Thymus (tissue), 11 donors: Measurements from ENCODE around the gene CARD6. TPM values are rescaled to one million over a fixed set of nuclear protein-coding genes. Genes with fewer than 3 reads are reported as not detected.

Experiments used
- DNase-seq, 9 donors: peaks; one replicate each; pipeline ENCODE4 v3.0.0-alpha.2; 2013; ENCODE audit warnings: low spot score in 9 of 9, low read depth in 6 of 9, missing footprints in 1 of 9
- H3K27ac ChIP-seq, 2 donors: one replicate each; pipeline ENCODE4 v1.5.1; 2013; ENCODE audit warnings: control low read depth in 1 of 2, low read depth in 1 of 2, low read length in 1 of 2, mild to moderate bottlenecking in 1 of 2, moderate library complexity in 1 of 2
- H3K27me3 ChIP-seq, 2 donors: one replicate each; pipeline ENCODE4 v1.5.1; 2013; ENCODE audit warnings: low read length in 1 of 2; ENCODE audit not compliant: control insufficient read depth in 2 of 2, insufficient read depth in 1 of 2
- H3K36me3 ChIP-seq, 2 donors: one replicate each; pipeline ENCODE4 v1.5.1; 2013; ENCODE audit warnings: low read length in 1 of 2, mild to moderate bottlenecking in 1 of 2, moderate library complexity in 1 of 2; ENCODE audit not compliant: control insufficient read depth in 2 of 2, insufficient read depth in 2 of 2
- H3K4me1 ChIP-seq, 2 donors: one replicate each; pipeline ENCODE4 v1.5.1; 2013; ENCODE audit warnings: low read length in 2 of 2; ENCODE audit not compliant: control insufficient read depth in 2 of 2, insufficient read depth in 2 of 2
- H3K4me3 ChIP-seq, 2 donors: one replicate each; pipeline ENCODE4 v1.5.1; 2013; ENCODE audit warnings: low read length in 2 of 2, control low read depth in 1 of 2, mild to moderate bottlenecking in 1 of 2
- H3K9me3 ChIP-seq, 2 donors: one replicate each; pipeline ENCODE4 v1.5.1; 2013; ENCODE audit warnings: low read length in 1 of 2, mild to moderate bottlenecking in 1 of 2; ENCODE audit not compliant: control insufficient read depth in 2 of 2, insufficient read depth in 1 of 2
- WGBS: extraction: QIAGEN DNeasy Blood & Tissue Kit; methylation state at CpG from one replicate; pipeline ENCODE4 v1.1.7; 2013; 5-methylcytosine and 5-hydroxymethylcytosine counted together
- polyA plus RNA-seq: library from polyadenylated mRNA; stranded (reverse); fragments of 200-250 nt; gene quantifications from one replicate; pipeline ENCODE4 v1.2.3, GENCODE V29; 2013
- total RNA-seq: library from RNA; stranded (reverse); fragments of 120-200 nt; gene quantifications from one replicate; pipeline ENCODE4 v1.2.4, GENCODE V29; 2013
- donor health status: healthy.

Gene CARD6
- total and polyA plus RNA-seq, 2 donors: 2.6 to 3.4 TPM

- no peak for DNase-seq
- H3K36me3 ChIP-seq: no peaks in the 10 kb centered on the region
- no peaks in the 10 kb centered on the region for H3K4me1 ChIP-seq
- H3K27ac ChIP-seq: no peak overlapping the region
- WGBS: 50% methylated on average over 2 of the region's 2 CpGs
- H3K9me3 ChIP-seq: no peaks in the 10 kb centered on the region
- H3K4me3 ChIP-seq: no peak overlapping the region
- H3K27me3 ChIP-seq: no peaks in the 10 kb centered on the region
Measured at GRCh38 chr5:40909723-40910122, 68.6 kb downstream of the CARD6 start.

Other genes starting within 250 kb of the CARD6 start
- gene PTGER4, start 161.5 kb upstream of the CARD6 start, total RNA-seq: 22.8 TPM
- gene PTGER4, start 161.5 kb upstream of the CARD6 start, polyA plus RNA-seq: 25.2 TPM
- gene TTC33, start 85.4 kb upstream of the CARD6 start, total RNA-seq: 34.5 TPM
- gene TTC33, start 85.4 kb upstream of the CARD6 start, polyA plus RNA-seq: 13.4 TPM
- gene PRKAA1, start 43.0 kb upstream of the CARD6 start, total RNA-seq: 43.5 TPM
- gene PRKAA1, start 43.0 kb upstream of the CARD6 start, polyA plus RNA-seq: 31.6 TPM
- 2,843 TPM for gene RPL37, start 6.1 kb upstream of the CARD6 start, total RNA-seq
- gene RPL37, start 6.1 kb upstream of the CARD6 start, polyA plus RNA-seq: 3,080 TPM
- gene C7, start 68.1 kb downstream of the CARD6 start, total RNA-seq: 17.2 TPM
- 31.0 TPM for gene C7, start 68.1 kb downstream of the CARD6 start, polyA plus RNA-seq
- gene MROH2B, start 230.0 kb downstream of the CARD6 start, total RNA-seq: 0.05 TPM
- 0.09 TPM for gene MROH2B, start 230.0 kb downstream of the CARD6 start, polyA plus RNA-seq